HG02642 (cell line): ENCODE results near the gene ZNF311.
A peak's percentile ranks its signal among the peaks of the same experiment; 100 is the strongest.
"Not testable (repeated sequence)": the region's sequence is repeated elsewhere in the genome, so short reads cannot be mapped to it uniquely, and the experiment has no call there.

Experiments
- ATAC-seq: cut with Tn5 transposase; IDR thresholded peaks from one replicate; pipeline ENCODE4 v1.9.1; 2021; ENCODE audit warnings: mild to moderate bottlenecking; ENCODE audit not compliant: unreplicated experiment, poor library complexity

Gene ZNF311

GRCh38 chr6:28956331-28956730 is 48.8 kb downstream of the ZNF311 start:
- no peak for ATAC-seq

- no peak for ATAC-seq
Observed at GRCh38 chr6:28953585-28954258, 51.4 kb downstream of the ZNF311 start.

GRCh38 chr6:28953039-28953584 is 52.0 kb downstream of the ZNF311 start:
- ATAC-seq, result peak; percentile 63

- not testable (repeated sequence) for ATAC-seq
Observed at GRCh38 chr6:28949656-28950195, 55.4 kb downstream of the ZNF311 start.

- no peak for ATAC-seq
Observed at GRCh38 chr6:28948782-28949486, 56.2 kb downstream of the ZNF311 start.

- ATAC-seq, result no peak
Observed at GRCh38 chr6:28947831-28948270, 57.3 kb downstream of the ZNF311 start.

GRCh38 chr6:28947067-28947765 is 57.9 kb downstream of the ZNF311 start:
- ATAC-seq, result no peak

- no peak for ATAC-seq
Observed at GRCh38 chr6:28945349-28945748, 59.8 kb downstream of the ZNF311 start.
